NK-92 (cell line): ENCODE results near the gene CFAP77.

Source experiments
- DNase-seq: peaks from one replicate; lab custom pipeline; 2025; ENCODE audit not compliant: unreplicated experiment; lab: John Stamatoyannopoulos, UW

Gene CFAP77

DNA sequence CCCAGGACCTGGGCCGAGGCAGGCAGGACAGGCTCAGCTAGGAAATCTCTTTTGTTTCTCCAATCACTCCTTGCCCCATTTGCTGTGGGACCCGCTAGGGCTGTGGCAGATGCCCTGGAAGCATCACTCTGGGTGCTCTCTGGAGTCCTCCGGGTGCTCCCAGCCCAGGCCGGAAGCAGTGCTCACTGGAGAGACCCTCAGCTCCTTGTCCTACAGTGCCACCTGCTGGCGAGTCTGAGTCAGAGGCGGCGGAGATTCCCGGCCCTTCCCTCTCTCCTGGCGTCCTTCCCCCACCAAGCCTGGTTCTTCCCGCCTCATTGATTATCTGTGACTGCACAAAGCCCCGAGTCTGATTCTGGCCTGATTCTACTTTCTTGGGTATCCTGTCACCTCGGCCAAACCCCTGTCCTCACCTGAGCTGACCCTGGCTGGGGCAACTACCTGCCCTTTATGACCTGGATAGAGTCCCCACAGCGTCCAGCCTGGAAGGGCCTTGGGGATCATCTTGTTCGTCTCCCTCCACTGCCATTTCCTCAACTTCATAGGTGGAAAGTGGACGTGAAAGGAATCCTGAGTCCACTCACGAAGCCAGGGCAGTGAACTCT is 165.1 kb downstream of the CFAP77 start:
- DNase-seq = no peak

DNA sequence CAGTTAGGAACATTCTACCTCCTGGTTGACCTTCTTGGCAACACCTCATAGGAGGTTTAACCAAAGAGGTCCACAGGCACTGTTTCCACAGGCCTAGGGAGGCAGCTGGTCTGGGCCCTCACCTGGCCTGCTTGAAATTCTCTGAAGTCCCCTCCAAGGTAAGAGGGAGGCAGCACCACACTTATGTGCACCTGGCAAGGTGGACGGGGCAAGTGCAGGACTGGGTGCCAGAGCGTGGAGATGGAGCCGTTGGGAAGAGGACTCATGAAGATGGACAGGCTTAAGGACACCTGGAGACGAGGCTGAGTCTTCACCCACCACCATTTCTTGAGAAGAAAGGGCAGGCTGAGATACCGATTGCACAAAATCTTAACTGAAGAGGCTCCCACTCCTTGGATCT is 165.8 kb downstream of the CFAP77 start:
- no peak for DNase-seq

GRCh38 chr9:132577119-132577518 is 167.1 kb downstream of the CFAP77 start:
- DNase-seq = no peak

DNA sequence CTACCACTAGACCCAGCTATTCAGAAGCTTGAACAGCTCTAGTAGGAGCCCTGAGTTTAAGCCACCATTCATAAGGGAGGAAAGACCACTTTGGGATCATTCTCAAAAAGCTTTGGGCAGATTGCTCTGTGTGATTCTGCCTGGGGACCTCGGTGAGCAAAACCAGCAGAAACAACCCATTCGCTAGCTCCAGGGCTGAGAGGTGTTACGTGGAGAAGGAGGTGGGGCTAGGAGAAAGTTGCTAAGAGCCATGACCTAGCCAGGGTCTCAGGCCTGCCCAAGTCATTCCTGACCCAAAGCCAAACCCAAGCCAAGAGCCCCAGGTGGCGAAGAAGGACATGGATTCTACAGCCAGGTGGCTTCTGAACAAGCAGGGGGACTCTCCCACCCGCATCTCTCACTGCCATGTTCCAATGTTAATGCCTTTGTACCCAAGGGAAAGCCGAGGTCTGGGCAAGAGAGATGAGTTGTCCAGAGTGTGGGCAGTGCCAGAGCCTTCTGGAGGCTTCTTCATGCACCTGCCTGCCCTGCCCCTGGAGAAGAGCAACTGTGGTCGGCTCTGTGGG is 168.4 kb downstream of the CFAP77 start:
- no peak for DNase-seq

DNA sequence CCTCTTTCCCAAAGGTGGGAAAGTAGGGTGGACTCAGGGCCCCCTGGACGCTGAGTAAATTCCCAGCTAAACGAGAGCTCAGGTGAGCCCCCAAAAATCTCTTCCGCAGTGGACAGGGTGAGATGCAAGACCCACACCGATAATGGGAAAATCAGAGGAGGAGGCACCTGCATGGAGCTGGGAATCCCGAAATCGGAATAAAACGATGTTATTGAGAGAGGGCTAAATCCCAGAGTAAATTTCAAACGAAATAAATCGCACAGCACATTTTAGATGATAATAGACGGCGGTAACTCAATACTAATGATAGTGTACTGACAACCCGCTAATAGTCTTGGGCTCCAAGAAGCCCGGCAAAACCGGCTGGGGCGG is 169.4 kb downstream of the CFAP77 start:
- DNase-seq = no peak

- DNase-seq = no peak
These were observed 172.3 kb downstream of the CFAP77 start, which contains the start of gene BARHL1 for GRCh38 chr9:132582276-132582785. TSS of gene BARHL1 (plus strand) at chr9:132582606. CDS start at chr9:132582798, 192 bp downstream.

- DNase-seq = no peak
These were observed 173.0 kb downstream of the CFAP77 start for GRCh38 chr9:132582786-132583583.

DNA sequence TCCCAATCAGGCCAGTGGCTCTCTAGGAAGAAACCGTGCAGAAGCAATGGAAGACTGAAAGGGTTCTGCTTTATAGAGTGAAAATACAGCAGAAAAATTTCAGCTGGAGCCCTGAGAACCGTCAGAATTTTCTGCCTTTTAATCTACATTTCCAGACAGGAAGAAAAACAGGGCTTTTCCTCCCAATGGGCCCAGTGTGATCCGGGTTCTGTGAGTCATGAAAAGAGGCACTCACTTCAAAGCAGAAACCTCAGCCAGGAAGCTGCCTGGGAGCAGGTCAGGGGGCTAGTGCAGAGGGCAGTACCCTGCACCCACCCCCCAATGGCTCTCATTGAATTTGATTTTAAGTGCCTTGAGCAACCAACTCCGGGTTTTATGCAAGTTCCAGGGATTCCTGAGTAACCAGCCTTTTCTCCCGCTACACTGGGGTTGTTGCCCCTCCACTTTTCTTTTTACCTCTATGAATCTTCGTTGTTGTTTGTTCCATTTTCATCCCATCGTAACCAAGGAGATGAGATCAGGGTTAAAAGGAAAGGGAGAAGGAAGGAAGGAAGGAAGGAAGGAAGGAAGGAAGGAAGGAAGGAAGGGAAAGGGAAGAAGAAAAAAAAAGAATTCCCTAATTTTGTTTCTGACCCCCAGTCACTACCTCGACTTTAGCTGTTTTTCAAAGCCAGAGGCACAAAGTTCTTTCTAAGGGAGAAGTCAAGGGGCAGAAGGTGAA is 173.7 kb downstream of the CFAP77 start:
- no peak for DNase-seq

DNA sequence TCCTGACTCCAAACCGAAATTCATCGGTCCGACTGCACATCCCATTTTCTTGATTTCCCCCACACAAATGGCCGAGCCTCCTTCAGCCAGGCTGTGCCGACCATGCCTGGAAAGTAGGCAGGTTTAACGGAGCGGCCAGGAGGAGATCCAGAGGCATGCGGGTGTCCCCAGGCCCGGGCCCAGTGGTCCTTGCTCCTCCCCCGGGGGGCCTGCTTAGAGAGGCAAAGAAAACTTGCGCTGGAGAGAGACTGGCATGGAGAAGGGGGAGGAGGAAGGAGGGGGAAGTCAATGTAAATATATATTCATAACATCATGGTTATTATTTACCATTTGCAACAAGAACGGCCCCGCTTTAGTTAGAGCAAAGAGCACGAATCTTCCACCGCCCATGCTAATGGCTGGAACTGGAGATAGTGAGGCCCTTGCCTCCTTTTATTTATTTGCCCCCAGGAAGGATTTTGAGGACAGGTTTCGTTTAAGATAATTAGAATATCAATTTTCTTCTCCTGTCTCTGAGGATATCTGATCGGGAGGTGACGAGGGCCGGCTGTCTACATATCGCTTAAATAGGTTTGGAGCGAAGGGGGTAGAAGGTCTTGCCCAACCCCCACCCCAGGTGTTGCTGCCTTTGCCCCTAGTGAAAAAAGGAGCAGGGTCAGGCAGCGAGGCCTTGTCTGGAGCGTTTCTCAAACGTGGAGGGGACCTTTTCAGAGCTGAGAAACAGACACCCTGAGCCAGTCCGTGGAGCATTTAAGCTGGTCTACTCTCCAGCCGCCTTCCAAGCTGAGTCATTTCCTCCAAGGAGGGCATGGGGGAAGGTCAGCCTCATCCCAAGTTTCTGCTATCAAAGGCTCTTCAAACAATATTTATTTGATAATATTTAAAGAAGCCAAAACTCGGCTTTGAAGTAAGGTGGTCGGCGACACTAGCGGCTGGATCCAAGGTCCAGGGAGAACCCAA is 174.9 kb downstream of the CFAP77 start:
- DNase-seq = no peak

DNA sequence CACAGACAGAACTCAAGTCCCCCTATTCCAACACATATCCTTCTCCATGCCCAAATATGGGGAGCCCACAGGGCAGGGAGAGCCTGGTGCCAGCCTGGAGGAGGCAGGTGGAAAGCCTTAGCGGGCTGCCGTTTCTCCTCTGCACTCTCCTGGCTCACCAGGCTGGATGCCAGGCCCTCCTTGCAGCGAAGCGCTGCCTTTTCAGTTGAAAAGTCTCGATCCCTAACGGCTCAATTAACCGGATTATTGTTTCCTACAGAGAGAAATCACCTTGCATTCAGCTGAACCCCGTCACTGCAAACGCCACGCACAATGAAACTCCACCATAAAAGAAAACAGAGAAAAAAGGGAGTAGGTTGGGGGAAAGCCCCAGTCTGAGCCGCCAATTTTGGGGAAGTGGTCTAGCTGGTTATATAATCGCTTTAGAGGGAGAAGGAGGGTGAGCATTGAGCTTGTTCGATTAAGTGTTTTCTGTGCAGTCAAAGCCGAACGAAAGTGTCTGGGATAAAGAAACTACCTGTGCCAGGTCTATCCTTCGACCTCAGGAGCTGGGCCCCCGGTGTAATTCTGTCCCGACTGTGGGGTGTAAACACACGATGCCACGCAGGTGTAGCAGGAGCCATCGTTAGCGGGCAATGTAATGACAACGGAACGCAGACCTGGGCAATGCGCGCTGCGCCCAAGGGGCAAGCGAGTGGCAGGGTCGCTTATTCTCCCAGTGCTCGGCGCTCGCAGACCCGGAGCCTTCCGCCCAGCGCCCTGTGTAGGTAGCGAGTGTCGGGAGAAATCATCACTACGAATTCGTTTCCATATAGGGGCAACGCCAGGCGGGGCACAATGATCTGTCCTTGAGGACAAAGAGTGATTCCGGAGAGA is 176.2 kb downstream of the CFAP77 start:
- no peak for DNase-seq

DNA sequence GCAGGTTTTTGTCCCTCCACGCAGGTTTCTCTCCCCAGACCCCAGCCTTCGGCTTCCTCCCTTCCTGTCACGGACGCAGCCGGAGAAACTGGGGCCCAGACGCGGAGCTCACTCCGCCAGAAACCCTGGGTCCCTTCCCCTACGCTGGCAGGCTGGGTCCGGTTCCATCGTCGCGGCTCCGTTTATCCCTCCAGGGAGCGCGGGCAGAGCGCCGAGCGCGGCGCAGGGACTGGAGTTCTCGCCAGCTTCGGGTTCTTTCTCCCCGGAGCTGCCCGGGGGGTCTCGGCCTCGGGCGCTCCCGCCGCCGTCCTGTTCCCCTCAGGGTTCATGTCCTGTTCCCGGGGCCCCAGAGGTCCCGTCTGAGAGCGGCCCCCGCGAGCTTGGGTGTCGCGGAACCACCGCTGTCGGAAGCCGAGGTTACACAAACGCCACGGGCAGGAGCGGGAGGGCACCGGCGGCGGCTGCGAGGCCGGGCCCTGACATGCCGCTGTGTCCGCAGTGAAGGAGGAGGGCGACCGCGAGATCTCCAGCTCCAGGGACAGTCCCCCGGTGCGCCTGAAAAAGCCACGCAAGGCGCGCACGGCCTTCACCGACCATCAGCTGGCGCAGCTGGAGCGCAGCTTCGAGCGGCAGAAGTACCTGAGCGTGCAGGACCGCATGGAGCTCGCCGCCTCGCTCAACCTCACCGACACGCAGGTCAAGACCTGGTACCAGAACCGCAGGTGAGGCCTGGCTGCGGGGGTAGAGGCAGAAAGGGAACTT is 177.0 kb downstream of the CFAP77 start:
- DNase-seq = no peak

DNA sequence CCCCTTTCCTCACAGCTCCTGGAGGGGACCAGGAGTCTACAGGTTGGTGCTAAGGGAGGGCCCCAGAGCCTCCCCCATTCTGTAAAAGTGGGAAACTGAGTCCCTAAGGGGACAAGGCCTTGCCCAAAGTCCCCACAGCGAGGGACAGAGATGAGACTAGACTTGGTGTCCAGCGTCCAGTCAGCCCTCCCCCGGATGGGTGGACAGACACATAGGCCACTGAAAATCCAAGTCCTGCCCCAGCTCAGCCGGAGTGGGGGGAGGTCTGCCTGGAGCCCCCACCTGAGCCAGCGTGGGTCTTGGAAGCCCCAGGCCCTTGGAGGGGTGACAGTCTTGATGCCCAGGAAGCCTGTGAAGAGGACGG is 177.6 kb downstream of the CFAP77 start:
- DNase-seq = no peak

- DNase-seq = no peak
These were observed 178.1 kb downstream of the CFAP77 start for GRCh38 chr9:132588098-132588497.

DNA sequence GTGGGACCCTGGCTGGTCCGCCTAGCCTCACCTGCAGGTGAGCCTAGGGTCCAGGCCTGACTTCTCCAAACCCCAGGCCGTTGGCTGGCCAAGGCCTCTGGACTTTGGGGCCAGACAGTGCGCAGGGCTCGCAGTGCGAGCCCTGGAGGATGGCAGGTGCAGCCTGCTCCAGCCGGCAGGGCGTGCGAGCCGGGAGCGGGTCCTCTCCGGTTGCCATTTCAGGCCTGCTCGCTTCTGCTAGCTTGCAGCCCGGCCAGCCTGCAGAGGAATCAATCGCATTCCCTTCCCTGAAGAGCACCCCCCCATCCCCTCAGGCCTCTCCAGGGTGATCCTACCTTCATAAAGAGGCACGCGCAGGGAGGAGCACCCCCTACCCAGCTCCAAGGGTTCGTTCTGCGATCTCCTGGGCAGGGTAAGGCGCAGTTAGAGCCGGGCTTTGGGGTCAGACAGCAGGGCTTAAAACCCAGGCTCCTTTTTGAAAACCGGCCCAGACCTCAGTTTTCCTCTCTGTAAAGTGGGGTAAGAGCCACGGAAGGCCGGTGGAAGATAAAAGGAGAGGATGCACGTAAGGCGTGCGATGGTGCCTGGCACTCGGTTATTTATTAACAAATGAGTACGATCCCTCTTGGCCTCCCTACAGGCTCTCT is 178.6 kb downstream of the CFAP77 start:
- DNase-seq = no peak

DNA sequence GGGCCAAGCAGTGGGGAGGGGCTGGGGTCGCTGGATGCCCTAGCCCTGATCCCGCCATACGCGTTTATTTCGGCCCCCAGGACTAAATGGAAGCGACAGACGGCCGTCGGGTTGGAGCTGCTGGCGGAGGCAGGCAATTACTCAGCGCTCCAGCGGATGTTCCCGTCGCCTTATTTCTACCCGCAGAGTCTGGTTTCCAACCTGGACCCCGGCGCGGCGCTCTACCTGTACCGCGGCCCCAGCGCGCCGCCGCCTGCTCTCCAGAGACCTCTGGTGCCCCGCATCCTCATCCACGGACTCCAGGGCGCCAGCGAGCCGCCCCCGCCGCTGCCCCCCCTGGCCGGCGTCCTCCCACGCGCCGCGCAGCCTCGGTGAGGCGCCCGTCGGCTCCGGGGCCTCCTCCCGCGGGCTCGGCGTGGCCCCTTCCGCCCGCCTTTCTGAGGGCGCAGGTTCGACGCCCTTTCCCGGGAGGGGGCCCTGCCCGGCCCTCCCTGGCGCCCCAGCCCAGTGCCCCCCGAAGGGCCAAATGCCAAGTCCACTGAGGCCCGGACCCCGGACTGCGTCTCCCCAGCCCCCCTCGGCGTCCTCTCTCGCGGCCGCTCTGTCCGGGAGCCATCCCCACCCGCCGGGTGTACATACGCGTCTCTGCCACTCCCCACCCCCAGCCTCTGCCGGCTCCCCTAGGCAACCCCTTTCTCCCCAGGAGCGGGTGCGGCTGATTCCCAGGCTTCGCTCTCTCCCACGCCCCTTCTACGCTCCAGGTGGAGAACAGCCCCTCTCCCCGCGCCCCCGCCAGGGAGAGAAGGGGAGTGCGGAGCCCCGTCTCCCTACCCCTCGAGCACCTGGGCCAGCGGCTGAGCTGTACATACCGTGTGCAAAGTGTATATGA is 179.4 kb downstream of the CFAP77 start:
- no peak for DNase-seq

- DNase-seq = no peak
These were observed 180.0 kb downstream of the CFAP77 start for GRCh38 chr9:132590037-132590317.
